Panc1 (cell line): ENCODE measurements around the gene NANS. TPM values are rescaled to one million over a fixed set of nuclear protein-coding genes. Genes with fewer than 3 reads are reported as not detected.

Experiments used
- ATAC-seq: fragments of 200-7000 bp; cut with Tn5 transposase; 2 replicates; pipeline ENCODE4 v1.9.1; 2020; ENCODE audit warnings: mild to moderate bottlenecking, moderate library complexity
- BruUV-seq: library from RNA; stranded (reverse); fragments of 400-500 nt; replicated peaks from 2 replicates; lab custom pipeline; 2021; lab: Mats Ljungman, UMichigan
- CTCF ChIA-PET: fragments of 300-600 bp; sonication (Branson Sonifier 250); formaldehyde crosslinking; loops from one replicate; lab custom pipeline; 2022; ENCODE audit warnings: antibody characterized with exemption; lab: Charles Lee
- POLR2A ChIA-PET: fragments of 300-600 bp; sonication (Branson Sonifier 250); formaldehyde crosslinking; loops from one replicate; lab custom pipeline; 2022; ENCODE audit warnings: antibody characterized with exemption; lab: Charles Lee
- DNase-seq: peaks from one replicate; pipeline ENCODE4 v3.0.0-alpha.2; 2010; ENCODE audit warnings: low read depth, low spot score
- H3K27ac ChIP-seq: 2 replicates; pipeline ENCODE4 v1.5.1; 2011; ENCODE audit warnings: mild to moderate bottlenecking, low read length, inconsistent platforms
- H3K27me3 ChIP-seq: fragments of 200-500 bp; sonication (Bioruptor generic); 2 replicates; pipeline ENCODE4 v1.6.0; 2014; ENCODE audit warnings: low read length, inconsistent platforms; ENCODE audit not compliant: control insufficient read depth, insufficient read depth
- H3K36me3 ChIP-seq: fragments of 200-500 bp; sonication (Bioruptor generic); 2 replicates; pipeline ENCODE4 v1.5.1; 2014; ENCODE audit warnings: inconsistent platforms, mild to moderate bottlenecking, low read length, moderate library complexity; ENCODE audit not compliant: control insufficient read depth, insufficient read depth
- H3K4me1 ChIP-seq: 2 replicates; pipeline ENCODE4 v1.5.1; 2011; ENCODE audit warnings: inconsistent platforms, mild to moderate bottlenecking, low read length, moderate library complexity; ENCODE audit not compliant: control insufficient read depth, insufficient read depth
- H3K4me3 ChIP-seq, 2 experiments: 2 replicates each; pipeline ENCODE4 v1.5.1; 2011 to 2012; ENCODE audit warnings: low read depth in 2 of 2, low read length in 2 of 2, mild to moderate bottlenecking in 2 of 2, inconsistent platforms in 1 of 2, moderate library complexity in 1 of 2
- H3K9me3 ChIP-seq: fragments of 200-500 bp; sonication (Bioruptor generic); 2 replicates; pipeline ENCODE4 v1.5.1; 2014; ENCODE audit warnings: low read depth, mild to moderate bottlenecking, inconsistent platforms, low read length, moderate library complexity; ENCODE audit not compliant: control insufficient read depth, insufficient read depth
- POLR2AphosphoS5 ChIP-seq: IDR thresholded peaks from 2 replicates; pipeline ENCODE4 v1.6.1; 2012; ENCODE audit warnings: mild to moderate bottlenecking, low read depth, low read length, moderate library complexity
- SIN3A ChIP-seq: IDR thresholded peaks from 2 replicates; pipeline ENCODE4 v1.6.1; 2012; ENCODE audit warnings: low read depth, mild to moderate bottlenecking, low read length, moderate library complexity, borderline replicate concordance; ENCODE audit not compliant: insufficient read depth
- TCF7L2 ChIP-seq: IDR thresholded peaks from 2 replicates; pipeline ENCODE4 v1.6.1; 2011; ENCODE audit warnings: mild to moderate bottlenecking, low read depth, low read length, inconsistent platforms
- in situ Hi-C: cut with HindIII; loops from 2 replicates; pipeline ENCODE4 v1.10.0; 2016; ENCODE audit warnings: low sequenced_read_pairs, low pct_unique_long_range_greater_than_20kb
- intact Hi-C: fragments of 100-400 bp; cut with micrococcal nuclease; formaldehyde crosslinking; loops from one replicate; pipeline ENCODE4 v1.10.0; 2022; ENCODE audit not compliant: unreplicated experiment
- total RNA-seq: library from RNA; stranded (reverse); gene quantifications from one replicate; pipeline ENCODE4 v1.2.1, GENCODE V29; 2021; ENCODE audit not compliant: unreplicated experiment
- TF ChIP-seq, protein P1 (sequence below), 2 experiments: IDR thresholded peaks; 2 replicates each; pipeline ENCODE4 v1.6.1; 2011 to 2012; ENCODE audit warnings: low read depth in 2 of 2, control low read depth in 1 of 2, low read length in 1 of 2, mild to moderate bottlenecking in 1 of 2, moderate library complexity in 1 of 2; ENCODE audit not compliant: insufficient read depth in 1 of 2
- TF ChIP-seq, protein P2 (sequence below): fragments of 450-650 bp; IDR thresholded peaks from 2 replicates; pipeline ENCODE4 v1.5.1; 2017; ENCODE audit warnings: mild to moderate bottlenecking

NANS gene
- total RNA-seq, 1 experiment from 2014 or later, result 41.0 TPM

DNA sequence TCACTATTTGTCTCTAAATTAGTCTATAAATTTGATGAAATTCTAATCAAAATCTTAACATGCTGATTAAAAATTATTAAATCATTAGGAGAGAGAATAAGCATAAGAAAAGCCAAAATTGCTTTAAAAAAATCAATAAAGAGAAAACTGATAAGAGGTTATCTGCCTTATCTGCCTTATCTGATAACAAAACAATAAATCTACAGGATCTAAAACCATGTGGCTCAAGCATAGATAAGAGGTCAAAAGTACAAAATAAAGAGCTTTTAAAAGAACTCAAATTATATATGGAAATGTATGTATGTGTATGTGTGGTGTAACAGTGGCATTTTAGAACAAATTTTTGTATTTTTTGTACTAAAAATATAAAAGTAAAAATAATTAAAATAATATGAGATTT is 43.9 kb downstream of the NANS start:
- in situ Hi-C loops, result no loop called here
- POLR2A ChIA-PET, result interaction anchor here (1.0 kb wide), 1 partner anchor 114 kb away, joined by 3 read pairs; no protein-coding TSS in a partner anchor

DNA sequence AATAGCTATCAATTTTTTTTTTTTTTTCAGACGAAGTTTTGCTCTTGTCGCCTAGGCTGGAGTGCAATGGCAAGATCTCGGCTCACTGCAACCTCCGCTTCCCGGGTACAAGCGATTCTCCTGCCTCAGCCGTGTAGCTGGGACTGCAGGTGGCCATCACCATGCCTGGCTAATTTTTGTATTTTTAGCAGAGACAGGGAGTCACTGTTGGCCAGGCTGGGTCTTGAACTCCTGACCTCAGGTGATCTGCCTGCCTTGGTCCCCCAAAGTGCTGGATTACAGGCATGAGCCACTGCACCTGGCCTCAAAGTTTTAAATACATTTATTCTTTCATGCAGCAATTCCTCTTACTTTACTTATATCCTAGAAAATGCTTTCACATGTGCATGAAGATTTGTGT is 44.9 kb downstream of the NANS start:
- ATAC-seq, result no peak
- Histone ChIP-seq H3K4me3 (no peak overlapping the region), H3K36me3 (no peaks in the 10 kb centered on the region), H3K4me1 (no peaks in the 10 kb centered on the region), H3K9me3 (no peaks in the 10 kb centered on the region), H3K27me3 (no peaks in the 10 kb centered on the region), H3K27ac (no peak overlapping the region)
- no TSS peak for BruUV-seq
- CTCF ChIA-PET, result no interaction called here
- POLR2A ChIA-PET, result no interaction called here
- in situ Hi-C loops, result no loop called here
- DNase-seq, result no peak
- TF ChIP-seq TCF7L2, result no peak
- TF ChIP-seq, protein P1, sequence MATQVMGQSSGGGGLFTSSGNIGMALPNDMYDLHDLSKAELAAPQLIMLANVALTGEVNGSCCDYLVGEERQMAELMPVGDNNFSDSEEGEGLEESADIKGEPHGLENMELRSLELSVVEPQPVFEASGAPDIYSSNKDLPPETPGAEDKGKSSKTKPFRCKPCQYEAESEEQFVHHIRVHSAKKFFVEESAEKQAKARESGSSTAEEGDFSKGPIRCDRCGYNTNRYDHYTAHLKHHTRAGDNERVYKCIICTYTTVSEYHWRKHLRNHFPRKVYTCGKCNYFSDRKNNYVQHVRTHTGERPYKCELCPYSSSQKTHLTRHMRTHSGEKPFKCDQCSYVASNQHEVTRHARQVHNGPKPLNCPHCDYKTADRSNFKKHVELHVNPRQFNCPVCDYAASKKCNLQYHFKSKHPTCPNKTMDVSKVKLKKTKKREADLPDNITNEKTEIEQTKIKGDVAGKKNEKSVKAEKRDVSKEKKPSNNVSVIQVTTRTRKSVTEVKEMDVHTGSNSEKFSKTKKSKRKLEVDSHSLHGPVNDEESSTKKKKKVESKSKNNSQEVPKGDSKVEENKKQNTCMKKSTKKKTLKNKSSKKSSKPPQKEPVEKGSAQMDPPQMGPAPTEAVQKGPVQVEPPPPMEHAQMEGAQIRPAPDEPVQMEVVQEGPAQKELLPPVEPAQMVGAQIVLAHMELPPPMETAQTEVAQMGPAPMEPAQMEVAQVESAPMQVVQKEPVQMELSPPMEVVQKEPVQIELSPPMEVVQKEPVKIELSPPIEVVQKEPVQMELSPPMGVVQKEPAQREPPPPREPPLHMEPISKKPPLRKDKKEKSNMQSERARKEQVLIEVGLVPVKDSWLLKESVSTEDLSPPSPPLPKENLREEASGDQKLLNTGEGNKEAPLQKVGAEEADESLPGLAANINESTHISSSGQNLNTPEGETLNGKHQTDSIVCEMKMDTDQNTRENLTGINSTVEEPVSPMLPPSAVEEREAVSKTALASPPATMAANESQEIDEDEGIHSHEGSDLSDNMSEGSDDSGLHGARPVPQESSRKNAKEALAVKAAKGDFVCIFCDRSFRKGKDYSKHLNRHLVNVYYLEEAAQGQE (IDR thresholded peaks at IDR 0.05; ENCODE audit: insufficient read depth in 1 of 2, low read depth in 2 of 2, low read length in 1 of 2), result no peak
- TF ChIP-seq POLR2AphosphoS5, result no peak
- TF ChIP-seq, protein P2, sequence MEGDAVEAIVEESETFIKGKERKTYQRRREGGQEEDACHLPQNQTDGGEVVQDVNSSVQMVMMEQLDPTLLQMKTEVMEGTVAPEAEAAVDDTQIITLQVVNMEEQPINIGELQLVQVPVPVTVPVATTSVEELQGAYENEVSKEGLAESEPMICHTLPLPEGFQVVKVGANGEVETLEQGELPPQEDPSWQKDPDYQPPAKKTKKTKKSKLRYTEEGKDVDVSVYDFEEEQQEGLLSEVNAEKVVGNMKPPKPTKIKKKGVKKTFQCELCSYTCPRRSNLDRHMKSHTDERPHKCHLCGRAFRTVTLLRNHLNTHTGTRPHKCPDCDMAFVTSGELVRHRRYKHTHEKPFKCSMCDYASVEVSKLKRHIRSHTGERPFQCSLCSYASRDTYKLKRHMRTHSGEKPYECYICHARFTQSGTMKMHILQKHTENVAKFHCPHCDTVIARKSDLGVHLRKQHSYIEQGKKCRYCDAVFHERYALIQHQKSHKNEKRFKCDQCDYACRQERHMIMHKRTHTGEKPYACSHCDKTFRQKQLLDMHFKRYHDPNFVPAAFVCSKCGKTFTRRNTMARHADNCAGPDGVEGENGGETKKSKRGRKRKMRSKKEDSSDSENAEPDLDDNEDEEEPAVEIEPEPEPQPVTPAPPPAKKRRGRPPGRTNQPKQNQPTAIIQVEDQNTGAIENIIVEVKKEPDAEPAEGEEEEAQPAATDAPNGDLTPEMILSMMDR, result no peak
- no peak for TF ChIP-seq SIN3A
- intact Hi-C loops, result no loop called here

More for the DNA sequence above, 43.9 kb downstream of the NANS start:
- H3K4me1 ChIP-seq, result no peaks in the 10 kb centered on the region
- no peaks in the 10 kb centered on the region for H3K36me3 ChIP-seq
- no peak overlapping the region for H3K27ac ChIP-seq
- intact Hi-C loops, result no loop called here
- no TSS peak for BruUV-seq
- TF ChIP-seq SIN3A (no peak), POLR2AphosphoS5 (no peak), TCF7L2 (no peak)
- TF ChIP-seq, protein P2, result no peak
- TF ChIP-seq, protein P1 (IDR thresholded peaks at IDR 0.05; ENCODE audit: insufficient read depth in 1 of 2, low read depth in 2 of 2, low read length in 1 of 2), result no peak
- ATAC-seq (no peak), DNase-seq (no peak)
- no peaks in the 10 kb centered on the region for H3K9me3 ChIP-seq
- CTCF ChIA-PET, result no interaction called here
- no peaks in the 10 kb centered on the region for H3K27me3 ChIP-seq
- H3K4me3 ChIP-seq, result no peak overlapping the region
